GM12801 (cell line): Measurements from ENCODE around the gene C1QTNF9B.

Source experiments
- TF ChIP-seq, protein P1 (sequence below): IDR thresholded peaks from one replicate; pipeline ENCODE4 v1.5.1; 2011; ENCODE audit warnings: control low read depth; ENCODE audit not compliant: insufficient read length; ENCODE audit errors: extremely low read depth

Gene C1QTNF9B

DNA sequence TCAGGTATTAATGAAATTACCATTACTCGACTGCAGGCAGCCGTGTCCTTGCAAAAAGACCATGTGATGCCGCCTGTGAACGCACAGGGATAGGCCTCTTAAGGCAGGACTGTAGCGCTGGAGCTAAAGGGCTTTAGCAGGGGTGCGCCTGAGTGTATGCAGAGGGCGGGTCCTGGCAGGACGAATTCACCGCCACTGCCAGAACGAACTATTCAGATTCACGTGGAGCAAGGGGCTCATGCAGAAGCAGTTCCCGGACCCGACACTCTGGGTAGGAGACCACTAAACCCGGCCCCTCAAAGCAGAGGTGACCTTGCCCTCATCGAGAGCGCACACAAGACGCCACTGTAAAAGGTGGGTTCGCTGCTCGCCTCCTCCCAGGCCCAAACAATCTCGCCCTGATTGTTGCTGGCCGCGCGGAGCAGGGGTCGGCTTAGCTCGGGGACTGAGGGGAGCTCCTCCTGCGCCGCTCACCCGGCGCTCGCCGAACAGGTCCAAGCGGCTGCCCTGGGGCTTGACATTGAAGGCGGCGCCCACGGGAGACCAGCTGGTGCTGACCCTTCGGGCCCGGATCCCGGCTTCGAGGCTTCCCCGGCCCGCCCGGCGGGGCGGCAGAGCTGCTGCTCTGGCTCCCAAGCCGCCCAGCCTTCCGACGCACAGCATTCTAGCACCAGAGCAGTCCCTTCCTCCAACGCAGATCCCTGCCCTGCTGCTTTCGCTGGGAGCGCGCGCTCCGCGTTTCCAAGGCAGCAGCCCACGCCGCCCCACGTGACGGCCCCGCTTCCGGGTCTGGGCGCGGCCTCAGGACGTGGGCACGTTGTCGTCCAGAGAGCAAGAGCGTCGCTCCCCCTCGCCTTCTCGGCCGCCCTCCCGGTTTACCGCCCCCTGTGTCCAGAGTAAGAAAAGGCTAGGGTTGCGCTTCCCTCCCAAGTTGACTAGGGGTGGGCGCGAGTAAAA is 8.4 kb downstream of the C1QTNF9B start, which contains the start of gene MIPEP:
Gene MIPEP, minus strand, starts transcription at position 743 of the 957 bp plus-strand sequence. Its CDS starts 80 bp downstream, at position 663.
- TF ChIP-seq, protein P1, sequence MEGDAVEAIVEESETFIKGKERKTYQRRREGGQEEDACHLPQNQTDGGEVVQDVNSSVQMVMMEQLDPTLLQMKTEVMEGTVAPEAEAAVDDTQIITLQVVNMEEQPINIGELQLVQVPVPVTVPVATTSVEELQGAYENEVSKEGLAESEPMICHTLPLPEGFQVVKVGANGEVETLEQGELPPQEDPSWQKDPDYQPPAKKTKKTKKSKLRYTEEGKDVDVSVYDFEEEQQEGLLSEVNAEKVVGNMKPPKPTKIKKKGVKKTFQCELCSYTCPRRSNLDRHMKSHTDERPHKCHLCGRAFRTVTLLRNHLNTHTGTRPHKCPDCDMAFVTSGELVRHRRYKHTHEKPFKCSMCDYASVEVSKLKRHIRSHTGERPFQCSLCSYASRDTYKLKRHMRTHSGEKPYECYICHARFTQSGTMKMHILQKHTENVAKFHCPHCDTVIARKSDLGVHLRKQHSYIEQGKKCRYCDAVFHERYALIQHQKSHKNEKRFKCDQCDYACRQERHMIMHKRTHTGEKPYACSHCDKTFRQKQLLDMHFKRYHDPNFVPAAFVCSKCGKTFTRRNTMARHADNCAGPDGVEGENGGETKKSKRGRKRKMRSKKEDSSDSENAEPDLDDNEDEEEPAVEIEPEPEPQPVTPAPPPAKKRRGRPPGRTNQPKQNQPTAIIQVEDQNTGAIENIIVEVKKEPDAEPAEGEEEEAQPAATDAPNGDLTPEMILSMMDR: no peak

DNA sequence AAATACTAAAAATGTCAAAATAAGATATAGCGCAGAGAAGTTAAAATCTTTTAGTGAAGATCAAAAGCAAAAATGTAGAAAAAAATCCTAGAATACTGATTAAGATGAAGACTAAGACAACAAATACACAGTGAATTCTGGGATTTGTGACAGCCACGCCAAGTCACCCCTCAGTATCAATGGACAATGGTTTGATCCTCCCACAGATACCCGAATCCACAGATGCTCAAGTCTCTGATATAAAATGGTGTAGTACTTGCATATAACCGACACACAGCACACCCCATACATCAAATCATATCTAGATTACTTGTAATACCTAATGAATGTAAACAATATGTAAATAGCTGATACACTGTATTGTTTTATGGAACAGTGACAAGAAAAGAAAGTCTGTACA is 14.0 kb downstream of the C1QTNF9B start:
- TF ChIP-seq, protein P1: no peak

DNA sequence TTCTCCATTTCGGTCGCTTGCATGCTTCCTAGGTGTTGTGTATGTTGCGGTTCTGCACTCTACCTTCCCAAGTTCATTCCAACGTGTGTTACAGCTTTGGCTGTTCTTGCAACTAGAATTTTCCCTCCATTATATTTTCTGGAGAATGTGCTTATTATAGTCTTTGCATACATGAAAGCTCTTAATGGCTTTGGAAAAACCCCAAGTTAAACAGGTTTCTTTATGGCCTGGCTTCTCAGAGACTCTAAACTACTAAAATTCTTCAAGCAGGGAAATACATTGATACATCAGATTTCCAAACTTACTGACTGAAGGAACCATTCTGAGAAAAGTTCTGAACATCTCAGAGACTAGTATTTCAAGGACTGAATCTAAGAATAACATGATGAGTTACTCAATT is 20.0 kb downstream of the C1QTNF9B start:
- TF ChIP-seq, protein P1: no peak

DNA sequence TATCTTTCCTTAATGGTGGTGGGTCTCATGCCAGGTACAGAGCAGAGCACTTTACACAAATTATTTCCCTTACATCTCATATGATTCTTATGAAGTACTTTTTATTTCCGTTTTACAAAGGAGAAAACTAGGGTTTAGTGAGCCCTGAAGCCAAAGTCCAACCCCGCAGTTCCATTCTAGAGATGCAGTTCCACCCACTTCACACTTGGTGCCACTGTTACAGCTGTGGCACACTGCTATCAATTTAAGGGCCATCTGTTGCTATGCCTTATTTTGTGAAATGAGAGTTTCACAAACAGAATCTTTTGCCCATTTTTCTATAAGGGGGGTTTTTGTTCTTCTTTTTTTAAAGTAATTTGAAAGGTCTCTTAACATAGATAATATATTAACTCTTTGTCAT is 21.0 kb downstream of the C1QTNF9B start:
- TF ChIP-seq, protein P1: no peak

DNA sequence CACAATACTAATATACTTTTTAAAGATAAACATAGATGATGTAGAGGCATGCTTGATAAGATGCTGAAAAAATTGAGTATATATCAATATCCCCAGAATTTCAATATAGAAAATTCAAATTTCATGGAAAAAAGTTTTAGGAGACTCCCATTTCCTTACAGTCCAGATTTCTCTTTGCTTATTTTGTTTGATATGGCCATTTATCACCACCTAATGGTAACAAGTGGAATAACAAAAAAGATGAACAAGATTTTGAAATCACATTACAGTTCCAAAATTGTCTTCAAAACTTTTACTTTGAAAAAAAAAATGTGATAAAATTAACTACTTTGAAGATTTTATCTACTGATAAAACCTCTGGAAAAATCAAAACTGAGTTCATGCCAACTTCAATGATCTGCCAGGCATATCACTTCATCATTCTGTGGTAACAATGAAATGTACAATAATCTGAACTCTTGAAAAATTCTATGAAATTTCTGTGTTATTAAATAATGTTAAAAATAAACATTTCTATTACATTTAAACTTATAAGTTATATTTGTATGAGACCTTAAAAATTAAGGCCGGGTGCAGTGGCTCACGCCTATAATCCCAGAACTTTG is 25.6 kb downstream of the C1QTNF9B start:
- TF ChIP-seq, protein P1: no peak

DNA sequence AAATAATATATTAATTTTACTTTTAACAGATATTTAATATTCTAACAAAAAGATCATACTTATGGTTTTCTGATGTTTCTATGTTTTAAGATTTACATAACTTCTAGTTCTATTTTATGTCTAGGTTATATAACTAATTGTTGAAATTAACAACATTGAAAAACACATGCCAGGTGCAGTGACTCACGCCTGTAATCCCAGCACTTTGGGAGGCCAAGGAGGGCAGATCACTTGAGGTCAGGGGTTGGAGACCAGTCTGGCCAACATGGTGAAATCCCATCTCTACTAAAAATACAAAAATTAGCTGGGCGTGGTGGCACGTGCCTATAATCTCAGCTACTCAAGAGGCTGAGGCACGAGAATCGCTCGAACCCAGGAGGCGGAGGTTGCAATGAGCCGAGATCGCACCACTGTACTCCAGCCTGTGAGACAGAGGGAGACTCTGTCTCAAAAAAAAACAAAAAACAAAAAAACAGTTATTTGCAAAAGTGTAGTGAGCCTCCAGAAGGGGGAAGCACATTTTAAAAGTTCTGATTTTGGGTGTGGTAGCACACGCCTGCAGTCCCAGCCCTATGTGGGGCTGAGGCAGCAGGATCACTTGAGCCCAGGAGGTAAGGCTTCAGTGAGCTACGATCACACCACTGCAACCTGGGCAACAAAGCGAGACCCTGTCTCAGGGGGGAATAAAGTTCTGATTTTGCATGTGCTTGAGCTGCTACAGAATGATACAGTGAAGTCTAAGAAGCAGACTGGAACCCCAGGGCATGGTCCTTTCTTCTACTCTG is 26.8 kb downstream of the C1QTNF9B start:
- TF ChIP-seq, protein P1: no peak

DNA sequence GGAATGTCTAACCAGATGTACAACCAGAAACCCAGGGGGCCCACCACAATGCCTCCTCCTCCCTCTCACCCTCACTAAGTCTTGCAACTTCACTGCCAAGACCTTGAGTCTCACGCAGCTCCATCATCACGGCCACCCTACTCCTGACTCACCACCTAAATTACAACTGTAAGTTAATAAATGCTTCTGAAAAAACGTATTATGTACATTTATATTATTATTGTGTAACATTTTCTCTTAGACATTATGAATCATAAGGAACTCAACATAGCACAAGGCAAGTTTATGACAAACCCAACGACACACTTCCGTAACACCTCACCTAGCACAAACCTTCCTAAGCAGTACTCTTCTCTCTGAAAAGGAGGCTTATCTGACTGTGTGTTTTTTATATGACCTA is 28.8 kb downstream of the C1QTNF9B start:
- TF ChIP-seq, protein P1: no peak
